ENCODE measurements around the gene DGKB. TPM values are rescaled to one million over a fixed set of nuclear protein-coding genes. Genes with fewer than 3 reads are reported as not detected.

DGKB gene
- total RNA-seq, 1 donor from 2014 or later, result 0.32 TPM

DNA sequence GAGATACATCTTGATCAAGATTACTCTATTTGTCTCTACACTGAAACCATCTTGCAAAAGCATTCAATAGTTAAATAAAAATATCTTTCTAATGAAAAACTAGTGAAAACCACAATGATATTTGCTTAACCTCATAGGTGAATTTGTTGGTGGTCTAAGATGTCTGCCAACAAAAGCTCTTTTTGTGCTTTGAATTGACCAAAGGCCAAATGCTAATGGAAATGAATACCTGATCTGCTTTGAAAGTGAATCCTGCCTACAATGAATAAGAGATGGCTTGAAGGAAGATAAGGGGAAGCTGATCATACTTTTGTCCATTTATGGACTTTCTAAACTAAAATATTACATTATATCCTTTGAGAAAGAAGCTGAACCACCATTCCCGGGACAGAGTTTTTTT is 684.2 kb downstream of the DGKB start:
- Mint-ChIP-seq H3K4me1 (ENCODE audit: unreplicated experiment) (peaks cover 9% of the 10 kb centered on the region), H3K27me3 (ENCODE audit: unreplicated experiment) (no peaks in the 10 kb centered on the region), H3K27ac (ENCODE audit: unreplicated experiment) (no peak overlapping the region), H3K9me3 (ENCODE audit: unreplicated experiment) (no peaks in the 10 kb centered on the region), H3K36me3 (ENCODE audit: unreplicated experiment) (no peaks in the 10 kb centered on the region), H3K4me3 (ENCODE audit: unreplicated experiment) (no peak overlapping the region)
- DNase-seq (ENCODE audit: extremely low spot score, unreplicated experiment), result no peak
- TF ChIP-seq, protein P1, sequence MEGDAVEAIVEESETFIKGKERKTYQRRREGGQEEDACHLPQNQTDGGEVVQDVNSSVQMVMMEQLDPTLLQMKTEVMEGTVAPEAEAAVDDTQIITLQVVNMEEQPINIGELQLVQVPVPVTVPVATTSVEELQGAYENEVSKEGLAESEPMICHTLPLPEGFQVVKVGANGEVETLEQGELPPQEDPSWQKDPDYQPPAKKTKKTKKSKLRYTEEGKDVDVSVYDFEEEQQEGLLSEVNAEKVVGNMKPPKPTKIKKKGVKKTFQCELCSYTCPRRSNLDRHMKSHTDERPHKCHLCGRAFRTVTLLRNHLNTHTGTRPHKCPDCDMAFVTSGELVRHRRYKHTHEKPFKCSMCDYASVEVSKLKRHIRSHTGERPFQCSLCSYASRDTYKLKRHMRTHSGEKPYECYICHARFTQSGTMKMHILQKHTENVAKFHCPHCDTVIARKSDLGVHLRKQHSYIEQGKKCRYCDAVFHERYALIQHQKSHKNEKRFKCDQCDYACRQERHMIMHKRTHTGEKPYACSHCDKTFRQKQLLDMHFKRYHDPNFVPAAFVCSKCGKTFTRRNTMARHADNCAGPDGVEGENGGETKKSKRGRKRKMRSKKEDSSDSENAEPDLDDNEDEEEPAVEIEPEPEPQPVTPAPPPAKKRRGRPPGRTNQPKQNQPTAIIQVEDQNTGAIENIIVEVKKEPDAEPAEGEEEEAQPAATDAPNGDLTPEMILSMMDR (IDR thresholded peaks at IDR 0.05), result no peak

DNA sequence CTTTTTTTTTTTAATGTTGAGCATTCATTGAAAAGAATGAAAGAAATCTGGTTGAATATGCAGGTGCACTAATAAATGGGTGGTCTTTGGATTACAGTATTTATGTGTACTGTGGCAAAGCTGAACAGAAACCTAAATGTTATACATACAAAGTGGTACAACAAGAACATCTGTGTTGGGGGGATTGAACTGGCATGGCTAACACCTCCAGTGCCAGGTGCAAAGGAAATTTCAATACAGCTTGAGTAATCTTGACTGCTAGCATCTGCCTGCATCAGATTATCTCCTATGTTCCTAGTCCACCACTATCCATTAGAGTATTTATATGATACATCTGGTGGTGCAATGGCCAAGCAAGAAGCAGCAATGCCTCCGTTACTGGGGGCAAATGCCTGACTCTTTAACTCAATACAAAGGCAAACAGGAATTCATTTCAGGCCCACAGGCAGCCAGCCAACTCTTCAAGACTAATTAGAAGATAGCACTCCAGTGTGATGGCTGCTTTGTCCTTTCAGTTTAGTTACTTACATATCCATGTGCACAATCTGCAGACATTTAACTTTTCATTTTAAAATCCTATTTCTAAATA is 692.6 kb downstream of the DGKB start:
- Mint-ChIP-seq H3K36me3 (ENCODE audit: unreplicated experiment) (no peaks in the 10 kb centered on the region), H3K4me1 (ENCODE audit: unreplicated experiment) (no peaks in the 10 kb centered on the region), H3K4me3 (ENCODE audit: unreplicated experiment) (no peak overlapping the region), H3K27ac (ENCODE audit: unreplicated experiment) (no peak overlapping the region), H3K9me3 (ENCODE audit: unreplicated experiment) (no peaks in the 10 kb centered on the region), H3K27me3 (ENCODE audit: unreplicated experiment) (peaks cover 13% of the 10 kb centered on the region)
- no peak for DNase-seq (ENCODE audit: extremely low spot score, unreplicated experiment)
- TF ChIP-seq, protein P1 (IDR thresholded peaks at IDR 0.05), result no peak

DNA sequence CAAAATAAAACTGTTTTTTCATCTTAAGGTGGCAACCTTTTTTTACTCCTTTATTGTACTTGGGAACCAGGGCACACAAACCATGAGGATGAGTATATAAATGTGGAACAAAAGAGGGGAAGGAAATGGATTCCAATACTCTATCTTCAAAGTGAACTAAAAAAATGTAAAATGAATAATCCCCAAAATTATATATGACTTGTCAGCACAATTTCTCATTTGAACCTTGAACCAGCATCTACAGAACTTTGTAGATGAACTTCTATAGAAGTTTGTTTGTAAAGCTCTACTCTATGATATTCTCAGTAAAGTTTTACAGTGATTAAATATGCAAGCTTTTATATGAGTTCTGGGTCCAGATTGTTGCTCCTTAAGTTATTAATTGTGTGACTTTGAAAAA is 694.8 kb downstream of the DGKB start:
- TF ChIP-seq, protein P1 (IDR thresholded peaks at IDR 0.05), result no peak
- Mint-ChIP-seq H3K4me1 (ENCODE audit: unreplicated experiment) (no peaks in the 10 kb centered on the region), H3K4me3 (ENCODE audit: unreplicated experiment) (no peak overlapping the region), H3K9me3 (ENCODE audit: unreplicated experiment) (no peaks in the 10 kb centered on the region), H3K36me3 (ENCODE audit: unreplicated experiment) (no peaks in the 10 kb centered on the region), H3K27me3 (ENCODE audit: unreplicated experiment) (peaks cover 12% of the 10 kb centered on the region), H3K27ac (ENCODE audit: unreplicated experiment) (no peak overlapping the region)
- DNase-seq (ENCODE audit: extremely low spot score, unreplicated experiment), result no peak

DNA sequence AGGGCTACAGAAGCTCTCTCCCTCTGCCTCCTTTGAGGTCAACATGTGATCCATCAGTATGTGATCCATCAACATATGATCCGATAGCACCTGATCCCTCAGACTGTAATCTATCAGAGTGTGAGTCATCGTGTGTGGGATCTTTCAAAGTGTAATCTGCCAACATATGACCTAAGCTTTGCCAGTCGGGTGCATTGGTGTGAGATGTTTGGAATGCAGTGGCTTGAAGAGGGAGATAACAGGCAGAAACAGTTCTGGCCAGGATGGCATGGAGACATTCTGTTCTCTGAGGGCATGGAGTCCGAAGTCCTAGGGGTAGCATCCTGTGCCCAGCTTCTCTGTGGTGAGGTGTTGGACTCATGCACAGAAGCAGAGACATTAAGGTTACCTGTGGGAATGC is 695.4 kb downstream of the DGKB start:
- Mint-ChIP-seq H3K27me3 (ENCODE audit: unreplicated experiment) (peaks cover 7% of the 10 kb centered on the region), H3K36me3 (ENCODE audit: unreplicated experiment) (no peaks in the 10 kb centered on the region), H3K27ac (ENCODE audit: unreplicated experiment) (no peak overlapping the region), H3K4me3 (ENCODE audit: unreplicated experiment) (no peak overlapping the region), H3K4me1 (ENCODE audit: unreplicated experiment) (no peaks in the 10 kb centered on the region), H3K9me3 (ENCODE audit: unreplicated experiment) (no peaks in the 10 kb centered on the region)
- TF ChIP-seq, protein P1 (IDR thresholded peaks at IDR 0.05), result no peak
- no peak for DNase-seq (ENCODE audit: extremely low spot score, unreplicated experiment)

DNA sequence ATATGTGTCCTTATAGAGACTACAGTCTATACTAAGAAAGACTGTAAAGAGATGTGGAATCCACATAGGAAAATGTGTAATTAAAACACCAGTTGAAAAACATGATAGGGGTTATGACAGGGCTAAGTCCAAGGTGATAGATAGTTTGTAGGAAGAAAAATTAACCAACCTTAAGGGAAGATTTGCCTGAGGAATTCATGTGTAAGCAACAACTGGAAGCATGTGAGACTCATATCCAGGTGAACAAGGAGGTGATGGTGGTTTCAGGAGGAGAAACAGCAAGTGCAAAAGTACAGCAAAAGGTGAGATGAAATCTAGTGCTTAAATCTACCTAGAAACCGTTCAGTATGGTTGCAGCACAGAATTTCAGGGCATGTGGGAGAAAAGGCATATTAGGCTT is 696.4 kb downstream of the DGKB start:
- TF ChIP-seq, protein P1 (IDR thresholded peaks at IDR 0.05), result no peak
- Mint-ChIP-seq H3K4me3 (ENCODE audit: unreplicated experiment) (no peak overlapping the region), H3K27me3 (ENCODE audit: unreplicated experiment) (peaks cover 7% of the 10 kb centered on the region), H3K9me3 (ENCODE audit: unreplicated experiment) (no peaks in the 10 kb centered on the region), H3K4me1 (ENCODE audit: unreplicated experiment) (no peaks in the 10 kb centered on the region), H3K27ac (ENCODE audit: unreplicated experiment) (no peak overlapping the region), H3K36me3 (ENCODE audit: unreplicated experiment) (no peaks in the 10 kb centered on the region)
- DNase-seq (ENCODE audit: extremely low spot score, unreplicated experiment), result no peak

All from osteocyte (in vitro differentiated cells).